Cardiac fibroblast (primary cell): Measurements from ENCODE around the gene ALKBH8.
"Not testable (repeated sequence)": the region's sequence is repeated elsewhere in the genome, so short reads cannot be mapped to it uniquely, and the experiment has no call there.

ENCODE experiments used
- DNase-seq, 2 donors: peaks; one replicate each; pipeline versions ENCODE4 v3.0.0 to v3.0.0-alpha.2; 2010; ENCODE audit warnings: low read depth in 2 of 2
- H3K4me3 ChIP-seq, 2 donors: replicated peaks in 1 of 2; 1 replicate in 1 of 2; 2 replicates in 1 of 2; pipeline ENCODE4 v1.5.1; 2011; ENCODE audit warnings: low read depth in 2 of 2, low read length in 2 of 2, mild to moderate bottlenecking in 2 of 2, moderate library complexity in 1 of 2
- TF ChIP-seq, protein P1 (sequence below): IDR thresholded peaks from one replicate; pipeline ENCODE4 v1.5.1; 2011; ENCODE audit warnings: low read depth, mild to moderate bottlenecking, low read length, inconsistent platforms

ALKBH8 gene

DNA sequence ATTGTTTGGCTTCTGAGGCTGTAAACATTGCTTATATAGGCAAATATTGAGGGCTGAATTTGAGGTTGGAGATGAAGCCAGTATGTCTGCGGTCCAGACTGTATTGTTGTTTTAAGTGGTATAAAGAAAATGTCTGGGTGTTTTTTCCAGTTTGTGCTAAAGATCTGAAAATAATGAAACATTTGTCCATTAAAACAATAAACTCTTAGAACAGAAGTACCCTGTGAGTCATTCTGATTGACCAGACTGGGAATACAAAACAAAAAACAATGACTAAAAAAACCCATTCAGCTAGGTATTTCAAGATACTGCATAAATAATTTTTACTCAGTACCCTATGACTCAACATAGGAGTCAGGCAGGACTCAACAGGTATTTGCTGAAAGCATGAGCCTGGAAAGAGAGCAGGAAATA is 20.4 kb downstream of the ALKBH8 start:
- TF ChIP-seq, protein P1, sequence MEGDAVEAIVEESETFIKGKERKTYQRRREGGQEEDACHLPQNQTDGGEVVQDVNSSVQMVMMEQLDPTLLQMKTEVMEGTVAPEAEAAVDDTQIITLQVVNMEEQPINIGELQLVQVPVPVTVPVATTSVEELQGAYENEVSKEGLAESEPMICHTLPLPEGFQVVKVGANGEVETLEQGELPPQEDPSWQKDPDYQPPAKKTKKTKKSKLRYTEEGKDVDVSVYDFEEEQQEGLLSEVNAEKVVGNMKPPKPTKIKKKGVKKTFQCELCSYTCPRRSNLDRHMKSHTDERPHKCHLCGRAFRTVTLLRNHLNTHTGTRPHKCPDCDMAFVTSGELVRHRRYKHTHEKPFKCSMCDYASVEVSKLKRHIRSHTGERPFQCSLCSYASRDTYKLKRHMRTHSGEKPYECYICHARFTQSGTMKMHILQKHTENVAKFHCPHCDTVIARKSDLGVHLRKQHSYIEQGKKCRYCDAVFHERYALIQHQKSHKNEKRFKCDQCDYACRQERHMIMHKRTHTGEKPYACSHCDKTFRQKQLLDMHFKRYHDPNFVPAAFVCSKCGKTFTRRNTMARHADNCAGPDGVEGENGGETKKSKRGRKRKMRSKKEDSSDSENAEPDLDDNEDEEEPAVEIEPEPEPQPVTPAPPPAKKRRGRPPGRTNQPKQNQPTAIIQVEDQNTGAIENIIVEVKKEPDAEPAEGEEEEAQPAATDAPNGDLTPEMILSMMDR = no peak
- no peak overlapping the region for H3K4me3 ChIP-seq
- peak; percentile 12 to 87 for DNase-seq

DNA sequence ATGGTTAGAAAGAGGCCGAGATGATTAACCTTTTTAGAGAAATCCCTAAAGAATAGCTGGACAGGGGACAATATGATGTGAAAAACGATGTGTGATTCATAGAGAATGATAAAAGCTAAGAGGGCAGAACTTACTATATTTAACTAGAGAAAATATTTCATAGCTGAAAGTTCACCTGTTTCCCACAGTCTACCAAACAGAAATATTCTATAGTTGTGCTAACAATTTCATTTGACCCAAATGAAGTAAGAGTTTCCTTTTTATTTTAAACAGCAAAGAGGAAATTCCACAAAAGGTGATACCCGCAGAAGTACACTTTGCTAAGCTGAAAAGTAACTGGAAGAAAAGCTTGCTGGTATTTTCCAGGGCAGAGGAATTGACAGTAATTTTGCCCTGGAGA is 26.7 kb downstream of the ALKBH8 start:
- DNase-seq = no peak
- TF ChIP-seq, protein P1 = no peak
- H3K4me3 ChIP-seq = no peak overlapping the region

DNA sequence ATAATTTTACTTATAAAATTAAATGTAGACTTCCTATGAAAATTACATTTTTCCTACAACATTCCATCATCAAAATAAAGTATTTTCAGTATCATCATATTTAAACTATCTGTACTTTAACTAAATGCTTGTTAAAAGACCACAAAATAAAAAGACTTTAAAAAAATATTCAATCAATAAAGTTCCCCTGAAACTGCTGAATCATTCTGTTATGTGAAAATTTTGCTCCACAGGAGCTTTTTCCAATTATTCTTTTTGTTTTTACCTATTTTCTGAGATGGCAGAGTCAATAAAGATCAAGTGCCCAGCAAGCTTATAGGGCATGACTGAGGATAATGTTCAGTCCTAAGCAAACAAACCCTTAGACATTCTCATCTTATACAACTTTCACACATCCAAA is 27.3 kb downstream of the ALKBH8 start:
- no peak for DNase-seq
- TF ChIP-seq, protein P1 = no peak
- no peak overlapping the region for H3K4me3 ChIP-seq

DNA sequence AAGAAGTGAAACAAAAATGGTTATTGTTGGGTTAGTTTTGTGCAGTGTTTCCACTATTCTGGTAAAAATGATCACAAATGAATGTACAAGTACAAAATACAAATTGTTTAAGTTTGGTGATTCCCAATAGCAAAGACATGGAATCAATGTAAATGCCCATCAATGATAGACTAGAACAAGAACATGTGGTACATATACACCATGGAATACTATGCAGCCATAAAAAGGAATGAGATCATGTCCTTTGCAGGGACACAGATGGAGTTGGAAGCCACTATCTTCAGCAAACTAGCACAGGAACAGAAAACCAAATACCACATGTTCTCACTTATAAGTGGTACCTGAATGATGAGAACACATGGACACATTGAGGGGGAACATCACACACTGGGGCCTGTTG is 28.4 kb downstream of the ALKBH8 start:
- not testable (repeated sequence) for DNase-seq, H3K4me3 ChIP-seq

DNA sequence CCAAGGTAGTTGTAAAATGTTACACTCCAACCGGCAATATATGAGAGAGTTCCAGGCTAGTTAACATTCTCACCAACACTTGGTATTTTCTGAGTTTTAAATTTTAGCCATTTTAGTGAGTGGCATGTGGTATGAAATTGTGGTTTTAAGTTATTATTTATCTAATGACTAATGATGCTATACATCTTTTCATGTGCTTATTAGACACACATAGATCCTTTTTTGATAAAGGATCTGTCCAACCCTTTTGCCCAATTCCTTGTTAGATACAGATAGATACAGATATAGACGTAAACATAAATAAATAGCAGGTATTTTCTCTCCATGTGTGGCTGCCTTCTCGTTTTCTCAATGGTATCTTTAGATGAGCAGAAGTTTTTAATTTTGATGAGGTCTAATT is 39.3 kb downstream of the ALKBH8 start:
- no peak for DNase-seq
- TF ChIP-seq, protein P1 = no peak

DNA sequence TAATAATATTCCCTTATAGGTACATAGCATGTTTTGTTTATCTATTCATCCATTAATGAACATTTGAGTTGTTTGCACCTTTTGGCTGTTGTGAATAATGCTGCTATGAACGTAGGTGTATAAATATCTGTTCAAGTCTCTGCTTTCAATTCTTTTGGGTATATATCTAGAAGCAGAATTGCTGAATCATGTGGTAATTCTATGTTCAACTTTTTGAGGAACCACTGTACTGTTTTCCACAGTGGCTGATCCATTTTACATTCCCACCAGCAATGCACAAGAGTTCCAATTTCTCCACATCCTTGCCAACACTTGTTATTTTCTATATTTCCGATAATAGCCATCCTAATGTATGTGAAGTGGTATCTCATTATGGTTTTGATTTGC is 56.7 kb downstream of the ALKBH8 start:
- TF ChIP-seq, protein P1 = no peak
- no peak for DNase-seq

More for the DNA sequence above, 39.3 kb downstream of the ALKBH8 start:
- no peak overlapping the region for H3K4me3 ChIP-seq

DNA sequence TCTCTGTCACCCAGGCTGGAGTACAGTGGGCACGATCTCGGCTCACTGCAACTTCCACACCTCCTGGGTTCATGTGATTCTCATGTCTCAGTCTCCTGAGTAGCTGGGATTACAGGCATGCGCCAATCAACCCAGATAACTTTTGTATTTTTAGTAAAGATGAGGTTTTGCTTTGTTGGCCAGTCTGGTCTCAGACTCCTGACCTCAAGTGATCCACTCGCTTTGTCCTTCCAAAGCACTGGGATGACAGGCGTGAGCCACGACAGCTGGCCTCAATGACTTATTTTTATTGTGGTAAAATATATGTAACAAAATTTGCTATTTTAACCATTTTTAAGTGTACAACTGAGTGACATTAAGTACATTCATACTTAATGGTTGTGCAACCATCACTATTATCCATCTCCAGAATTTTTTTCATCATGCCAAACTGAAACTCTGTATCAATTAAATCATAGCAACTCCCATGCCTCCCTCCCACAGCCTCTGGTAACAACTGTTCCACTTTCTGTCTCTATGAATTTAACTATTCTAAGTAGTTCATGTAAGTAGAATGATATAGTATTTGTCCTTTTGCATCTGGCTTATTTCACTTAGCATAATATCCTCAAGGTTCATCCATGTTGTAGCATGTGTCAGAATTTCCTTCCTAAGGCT is 57.2 kb downstream of the ALKBH8 start:
- no peak overlapping the region for H3K4me3 ChIP-seq
- TF ChIP-seq, protein P1 = no peak
- no peak for DNase-seq

More for the DNA sequence above, 56.7 kb downstream of the ALKBH8 start:
- no peak overlapping the region for H3K4me3 ChIP-seq
